K562 (cell line): ENCODE results near the gene NUP98.

ENCODE experiments used
- CTCF ChIP-seq, 3 experiments: IDR thresholded peaks in 2 of 3; conservative IDR thresholded peaks in 1 of 3; 2 replicates each; pipeline ENCODE4 v1.5.1; 2011 to 2012; ENCODE audit warnings: low read length in 3 of 3, mild to moderate bottlenecking in 3 of 3, control low read depth in 2 of 3, improper control_type of control experiment in 1 of 3, inconsistent platforms in 1 of 3, low read depth in 1 of 3, mixed read lengths in 1 of 3, moderate library complexity in 1 of 3; ENCODE audit not compliant: insufficient read depth in 2 of 3
- GTF2F1 ChIP-seq: IDR thresholded peaks from 2 replicates; pipeline ENCODE4 v1.6.1; 2011; ENCODE audit warnings: low read depth, low read length, improper control_type of control experiment
- JUND ChIP-seq, 2 experiments: IDR thresholded peaks; 2 replicates in 1 of 2; 3 replicates in 1 of 2; pipeline ENCODE4 v1.6.1; 2011; ENCODE audit warnings: borderline replicate concordance in 2 of 2, low read depth in 2 of 2, low read length in 2 of 2, improper control_type of control experiment in 1 of 2, missing biosample characterization in 1 of 2, missing genetic modification characterization in 1 of 2, missing genetic modification reagents in 1 of 2
- POLR2G ChIP-seq: fragments of 200-400 bp; formaldehyde crosslinking; IDR thresholded peaks from 2 replicates; pipeline ENCODE4 v1.6.1; 2017; ENCODE audit warnings: low read depth, mild to moderate bottlenecking, antibody characterized with exemption, low read length, moderate library complexity
- RBBP5 ChIP-seq: fragments of 200-600 bp; sonication (generic); IDR thresholded peaks from 2 replicates; pipeline ENCODE4 v1.6.1; 2012; ENCODE audit warnings: borderline replicate concordance, mild to moderate bottlenecking, low read length, control low read depth, inconsistent platforms; ENCODE audit not compliant: insufficient read depth, poor library complexity, severe bottlenecking
- ZNF197 ChIP-seq: fragments of 200-800 bp; sonication (Bioruptor generic); IDR thresholded peaks from 2 replicates; pipeline ENCODE4 v1.6.1; 2016; ENCODE audit warnings: low read depth, missing genetic modification characterization, missing compliant biosample characterization
- TF ChIP-seq, protein P1 (sequence below): sonication (generic); formaldehyde crosslinking; IDR thresholded peaks from 2 replicates; pipeline ENCODE4 v1.9.0; 2022; ENCODE audit warnings: mild to moderate bottlenecking, missing genetic modification reagents
- TF ChIP-seq, protein P2 (sequence below): fragments of 450-650 bp; formaldehyde crosslinking; IDR thresholded peaks from 2 replicates; pipeline ENCODE4 v1.4.0; 2020; ENCODE audit warnings: mild to moderate bottlenecking, mixed read lengths

DNA sequence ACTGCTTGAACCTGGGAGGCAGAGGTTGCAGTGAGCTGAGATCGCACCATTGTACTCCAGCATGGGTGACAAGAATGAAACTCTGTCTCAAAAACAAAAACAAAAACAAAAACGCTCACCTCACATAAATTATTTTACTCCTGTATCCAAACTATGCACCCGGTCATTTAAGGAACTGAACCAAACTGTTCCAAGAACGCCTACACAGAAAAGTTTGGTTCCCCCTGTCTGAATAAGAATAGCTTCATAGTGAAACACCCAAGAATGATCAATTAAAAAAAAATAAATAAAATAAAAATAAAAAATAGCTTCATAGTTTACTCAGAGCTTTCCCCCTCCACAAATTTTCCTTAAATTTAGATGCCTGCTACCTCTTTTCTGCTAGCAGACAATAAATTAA is 13.7 kb downstream of the NUP98 start:
- TF ChIP-seq, protein P1, sequence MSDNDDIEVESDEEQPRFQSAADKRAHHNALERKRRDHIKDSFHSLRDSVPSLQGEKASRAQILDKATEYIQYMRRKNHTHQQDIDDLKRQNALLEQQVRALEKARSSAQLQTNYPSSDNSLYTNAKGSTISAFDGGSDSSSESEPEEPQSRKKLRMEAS (CRISPR knock-in tag) = no peak
- TF ChIP-seq POLR2G = no peak
- TF ChIP-seq, protein P2, sequence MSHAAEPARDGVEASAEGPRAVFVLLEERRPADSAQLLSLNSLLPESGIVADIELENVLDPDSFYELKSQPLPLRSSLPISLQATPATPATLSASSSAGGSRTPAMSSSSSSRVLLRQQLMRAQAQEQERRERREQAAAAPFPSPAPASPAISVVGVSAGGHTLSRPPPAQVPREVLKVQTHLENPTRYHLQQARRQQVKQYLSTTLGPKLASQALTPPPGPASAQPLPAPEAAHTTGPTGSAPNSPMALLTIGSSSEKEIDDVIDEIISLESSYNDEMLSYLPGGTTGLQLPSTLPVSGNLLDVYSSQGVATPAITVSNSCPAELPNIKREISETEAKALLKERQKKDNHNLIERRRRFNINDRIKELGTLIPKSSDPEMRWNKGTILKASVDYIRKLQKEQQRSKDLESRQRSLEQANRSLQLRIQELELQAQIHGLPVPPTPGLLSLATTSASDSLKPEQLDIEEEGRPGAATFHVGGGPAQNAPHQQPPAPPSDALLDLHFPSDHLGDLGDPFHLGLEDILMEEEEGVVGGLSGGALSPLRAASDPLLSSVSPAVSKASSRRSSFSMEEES = no peak
- no peak for TF ChIP-seq RBBP5
- TF ChIP-seq JUND (IDR thresholded peaks at IDR 0.05; ENCODE audit: borderline replicate concordance, low read depth, low read length) = no peak
- no peak for TF ChIP-seq JUND (tag; IDR thresholded peaks at IDR 0.05; ENCODE audit: borderline replicate concordance, low read depth, low read length)
- no peak for TF ChIP-seq ZNF197 (CRISPR knock-in tag)
- no peak for TF ChIP-seq GTF2F1
- TF ChIP-seq CTCF (IDR thresholded peaks at IDR 0.05 in 2 of 3, conservative IDR thresholded peaks at IDR 0.05 in 1 of 3; ENCODE audit: insufficient read depth in 2 of 3, low read depth in 1 of 3, low read length in 3 of 3) = no peak
